WTC11 (cell line): ENCODE data around the gene ATP6V0B.

Source experiments
- FOXJ3 ChIP-seq: sonication (generic); formaldehyde crosslinking; IDR thresholded peaks from 2 replicates; pipeline ENCODE4 v1.9.0; 2021; ENCODE audit warnings: missing genetic modification reagents, mild to moderate bottlenecking, borderline replicate concordance
- FOXK1 ChIP-seq: sonication (generic); formaldehyde crosslinking; IDR thresholded peaks from 2 replicates; pipeline ENCODE4 v1.8.0; 2022; ENCODE audit warnings: mild to moderate bottlenecking, moderate library complexity, missing genetic modification reagents
- GABPB1 ChIP-seq: sonication (generic); formaldehyde crosslinking; IDR thresholded peaks from 2 replicates; pipeline ENCODE4 v1.8.1; 2023; ENCODE audit warnings: mild to moderate bottlenecking, missing genetic modification reagents
- NFYB ChIP-seq: sonication (generic); formaldehyde crosslinking; conservative IDR thresholded peaks from 2 replicates; pipeline ENCODE4 v1.8.0; 2022; ENCODE audit warnings: low read depth, missing genetic modification reagents
- TEAD4 ChIP-seq: sonication (generic); formaldehyde crosslinking; IDR thresholded peaks from 2 replicates; pipeline ENCODE4 v1.8.0; 2022; ENCODE audit warnings: mild to moderate bottlenecking, missing genetic modification reagents
- ZBTB21 ChIP-seq: sonication (generic); formaldehyde crosslinking; IDR thresholded peaks from 2 replicates; pipeline ENCODE4 v1.8.1; 2023; ENCODE audit warnings: mild to moderate bottlenecking, missing genetic modification reagents, borderline replicate concordance
- TF ChIP-seq, protein P1 (sequence below): fragments of 200-600 bp; IDR thresholded peaks from 2 replicates; pipeline ENCODE4 v1.8.0; 2022; ENCODE audit warnings: antibody characterized with exemption
- TF ChIP-seq, protein P2 (sequence below): sonication (generic); formaldehyde crosslinking; IDR thresholded peaks from 2 replicates; pipeline ENCODE4 v1.8.1; 2023; ENCODE audit warnings: mild to moderate bottlenecking, missing genetic modification reagents, moderate library complexity
- TF ChIP-seq, protein P3 (sequence below): sonication (generic); formaldehyde crosslinking; IDR thresholded peaks from 2 replicates; pipeline ENCODE4 v1.8.1; 2023; ENCODE audit warnings: mild to moderate bottlenecking, missing genetic modification reagents, borderline replicate concordance
- TF ChIP-seq, protein P4 (sequence below): sonication (generic); formaldehyde crosslinking; IDR thresholded peaks from 2 replicates; pipeline ENCODE4 v1.8.0; 2022; ENCODE audit warnings: mild to moderate bottlenecking, missing genetic modification reagents
- TF ChIP-seq, protein P5 (sequence below): sonication (generic); formaldehyde crosslinking; IDR thresholded peaks from 2 replicates; pipeline ENCODE4 v1.8.1; 2023; ENCODE audit warnings: mild to moderate bottlenecking, missing genetic modification reagents

DNA sequence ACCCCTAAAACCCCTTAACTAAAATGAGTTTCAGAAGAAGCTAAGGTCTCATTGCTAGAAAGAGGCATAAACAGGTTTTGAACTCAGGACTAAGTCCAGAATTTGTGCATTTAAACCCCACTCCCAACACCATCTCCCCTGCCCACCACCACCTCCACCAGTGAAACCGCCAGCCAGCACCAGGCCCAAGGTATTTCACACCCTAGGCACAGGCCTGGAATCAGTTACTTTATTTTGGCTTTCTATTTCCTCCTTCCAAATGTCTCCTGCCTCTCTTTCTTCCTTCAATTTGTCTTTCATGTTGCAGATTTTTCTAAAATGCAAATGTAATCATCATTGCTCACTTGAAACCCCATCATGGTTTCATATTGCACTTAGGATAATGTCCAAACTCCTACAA is 29.9 kb upstream of the ATP6V0B start:
- TF ChIP-seq FOXJ3 (CRISPR knock-in tag) (no peak), ZBTB21 (no peak), TEAD4 (CRISPR knock-in tag) (no peak), GABPB1 (CRISPR knock-in tag) (no peak), NFYB (CRISPR knock-in tag) (no peak), FOXK1 (no peak)
- TF ChIP-seq, protein P1, sequence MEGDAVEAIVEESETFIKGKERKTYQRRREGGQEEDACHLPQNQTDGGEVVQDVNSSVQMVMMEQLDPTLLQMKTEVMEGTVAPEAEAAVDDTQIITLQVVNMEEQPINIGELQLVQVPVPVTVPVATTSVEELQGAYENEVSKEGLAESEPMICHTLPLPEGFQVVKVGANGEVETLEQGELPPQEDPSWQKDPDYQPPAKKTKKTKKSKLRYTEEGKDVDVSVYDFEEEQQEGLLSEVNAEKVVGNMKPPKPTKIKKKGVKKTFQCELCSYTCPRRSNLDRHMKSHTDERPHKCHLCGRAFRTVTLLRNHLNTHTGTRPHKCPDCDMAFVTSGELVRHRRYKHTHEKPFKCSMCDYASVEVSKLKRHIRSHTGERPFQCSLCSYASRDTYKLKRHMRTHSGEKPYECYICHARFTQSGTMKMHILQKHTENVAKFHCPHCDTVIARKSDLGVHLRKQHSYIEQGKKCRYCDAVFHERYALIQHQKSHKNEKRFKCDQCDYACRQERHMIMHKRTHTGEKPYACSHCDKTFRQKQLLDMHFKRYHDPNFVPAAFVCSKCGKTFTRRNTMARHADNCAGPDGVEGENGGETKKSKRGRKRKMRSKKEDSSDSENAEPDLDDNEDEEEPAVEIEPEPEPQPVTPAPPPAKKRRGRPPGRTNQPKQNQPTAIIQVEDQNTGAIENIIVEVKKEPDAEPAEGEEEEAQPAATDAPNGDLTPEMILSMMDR = no peak
- TF ChIP-seq, protein P2, sequence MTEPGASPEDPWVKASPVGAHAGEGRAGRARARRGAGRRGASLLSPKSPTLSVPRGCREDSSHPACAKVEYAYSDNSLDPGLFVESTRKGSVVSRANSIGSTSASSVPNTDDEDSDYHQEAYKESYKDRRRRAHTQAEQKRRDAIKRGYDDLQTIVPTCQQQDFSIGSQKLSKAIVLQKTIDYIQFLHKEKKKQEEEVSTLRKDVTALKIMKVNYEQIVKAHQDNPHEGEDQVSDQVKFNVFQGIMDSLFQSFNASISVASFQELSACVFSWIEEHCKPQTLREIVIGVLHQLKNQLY (CRISPR knock-in tag) = no peak
- TF ChIP-seq, protein P3, sequence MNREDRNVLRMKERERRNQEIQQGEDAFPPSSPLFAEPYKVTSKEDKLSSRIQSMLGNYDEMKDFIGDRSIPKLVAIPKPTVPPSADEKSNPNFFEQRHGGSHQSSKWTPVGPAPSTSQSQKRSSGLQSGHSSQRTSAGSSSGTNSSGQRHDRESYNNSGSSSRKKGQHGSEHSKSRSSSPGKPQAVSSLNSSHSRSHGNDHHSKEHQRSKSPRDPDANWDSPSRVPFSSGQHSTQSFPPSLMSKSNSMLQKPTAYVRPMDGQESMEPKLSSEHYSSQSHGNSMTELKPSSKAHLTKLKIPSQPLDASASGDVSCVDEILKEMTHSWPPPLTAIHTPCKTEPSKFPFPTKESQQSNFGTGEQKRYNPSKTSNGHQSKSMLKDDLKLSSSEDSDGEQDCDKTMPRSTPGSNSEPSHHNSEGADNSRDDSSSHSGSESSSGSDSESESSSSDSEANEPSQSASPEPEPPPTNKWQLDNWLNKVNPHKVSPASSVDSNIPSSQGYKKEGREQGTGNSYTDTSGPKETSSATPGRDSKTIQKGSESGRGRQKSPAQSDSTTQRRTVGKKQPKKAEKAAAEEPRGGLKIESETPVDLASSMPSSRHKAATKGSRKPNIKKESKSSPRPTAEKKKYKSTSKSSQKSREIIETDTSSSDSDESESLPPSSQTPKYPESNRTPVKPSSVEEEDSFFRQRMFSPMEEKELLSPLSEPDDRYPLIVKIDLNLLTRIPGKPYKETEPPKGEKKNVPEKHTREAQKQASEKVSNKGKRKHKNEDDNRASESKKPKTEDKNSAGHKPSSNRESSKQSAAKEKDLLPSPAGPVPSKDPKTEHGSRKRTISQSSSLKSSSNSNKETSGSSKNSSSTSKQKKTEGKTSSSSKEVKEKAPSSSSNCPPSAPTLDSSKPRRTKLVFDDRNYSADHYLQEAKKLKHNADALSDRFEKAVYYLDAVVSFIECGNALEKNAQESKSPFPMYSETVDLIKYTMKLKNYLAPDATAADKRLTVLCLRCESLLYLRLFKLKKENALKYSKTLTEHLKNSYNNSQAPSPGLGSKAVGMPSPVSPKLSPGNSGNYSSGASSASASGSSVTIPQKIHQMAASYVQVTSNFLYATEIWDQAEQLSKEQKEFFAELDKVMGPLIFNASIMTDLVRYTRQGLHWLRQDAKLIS = no peak
- TF ChIP-seq, protein P4, sequence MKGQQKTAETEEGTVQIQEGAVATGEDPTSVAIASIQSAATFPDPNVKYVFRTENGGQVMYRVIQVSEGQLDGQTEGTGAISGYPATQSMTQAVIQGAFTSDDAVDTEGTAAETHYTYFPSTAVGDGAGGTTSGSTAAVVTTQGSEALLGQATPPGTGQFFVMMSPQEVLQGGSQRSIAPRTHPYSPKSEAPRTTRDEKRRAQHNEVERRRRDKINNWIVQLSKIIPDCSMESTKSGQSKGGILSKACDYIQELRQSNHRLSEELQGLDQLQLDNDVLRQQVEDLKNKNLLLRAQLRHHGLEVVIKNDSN (CRISPR knock-in tag) = no peak
- TF ChIP-seq, protein P5, sequence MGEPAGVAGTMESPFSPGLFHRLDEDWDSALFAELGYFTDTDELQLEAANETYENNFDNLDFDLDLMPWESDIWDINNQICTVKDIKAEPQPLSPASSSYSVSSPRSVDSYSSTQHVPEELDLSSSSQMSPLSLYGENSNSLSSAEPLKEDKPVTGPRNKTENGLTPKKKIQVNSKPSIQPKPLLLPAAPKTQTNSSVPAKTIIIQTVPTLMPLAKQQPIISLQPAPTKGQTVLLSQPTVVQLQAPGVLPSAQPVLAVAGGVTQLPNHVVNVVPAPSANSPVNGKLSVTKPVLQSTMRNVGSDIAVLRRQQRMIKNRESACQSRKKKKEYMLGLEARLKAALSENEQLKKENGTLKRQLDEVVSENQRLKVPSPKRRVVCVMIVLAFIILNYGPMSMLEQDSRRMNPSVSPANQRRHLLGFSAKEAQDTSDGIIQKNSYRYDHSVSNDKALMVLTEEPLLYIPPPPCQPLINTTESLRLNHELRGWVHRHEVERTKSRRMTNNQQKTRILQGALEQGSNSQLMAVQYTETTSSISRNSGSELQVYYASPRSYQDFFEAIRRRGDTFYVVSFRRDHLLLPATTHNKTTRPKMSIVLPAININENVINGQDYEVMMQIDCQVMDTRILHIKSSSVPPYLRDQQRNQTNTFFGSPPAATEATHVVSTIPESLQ (CRISPR knock-in tag) = no peak
